ENCODE measurements around the gene MYO16.

Gene MYO16

DNA sequence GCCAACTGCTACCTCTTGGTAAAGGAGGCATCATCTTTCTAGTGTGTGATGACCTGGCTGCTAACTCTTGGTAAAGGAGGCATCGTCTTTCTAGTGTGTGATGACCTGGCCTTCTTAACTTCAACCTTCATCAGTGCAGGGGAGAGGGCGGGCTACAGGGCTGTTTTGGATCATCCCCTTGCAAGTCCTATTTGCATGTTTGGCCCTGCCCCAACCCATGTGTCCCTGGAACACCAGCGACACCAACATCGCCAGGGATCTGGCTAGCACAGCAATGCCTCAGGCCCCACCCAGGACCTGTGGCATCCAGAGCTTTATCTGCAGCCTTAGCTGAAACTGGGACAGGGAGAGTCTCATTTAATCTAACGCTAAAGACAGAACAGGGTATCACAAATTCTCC is 492.4 kb downstream of the MYO16 start:
- no peak for DNase-seq (ENCODE audit: low read depth in 2 of 2)

DNA sequence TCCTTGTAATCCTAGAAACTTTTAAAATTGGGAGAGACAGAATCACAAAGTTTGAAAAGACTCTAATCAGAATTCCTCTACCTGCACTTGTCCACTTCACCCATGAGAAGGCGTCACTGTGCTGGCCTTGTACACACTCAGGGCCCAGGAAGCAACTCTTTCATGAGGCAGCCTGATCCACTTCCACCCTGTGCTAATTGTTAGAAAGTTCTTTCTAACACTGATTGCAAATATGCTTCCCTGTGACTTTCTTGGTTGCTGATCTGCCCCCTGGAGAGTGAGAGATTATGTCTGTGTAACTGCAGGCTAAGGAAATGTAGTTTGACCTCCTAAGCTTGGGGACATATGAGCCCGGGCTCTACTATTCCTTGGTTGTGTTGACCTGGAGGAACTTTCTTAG is 494.6 kb downstream of the MYO16 start:
- no peak for DNase-seq (ENCODE audit: low read depth in 2 of 2)

DNA sequence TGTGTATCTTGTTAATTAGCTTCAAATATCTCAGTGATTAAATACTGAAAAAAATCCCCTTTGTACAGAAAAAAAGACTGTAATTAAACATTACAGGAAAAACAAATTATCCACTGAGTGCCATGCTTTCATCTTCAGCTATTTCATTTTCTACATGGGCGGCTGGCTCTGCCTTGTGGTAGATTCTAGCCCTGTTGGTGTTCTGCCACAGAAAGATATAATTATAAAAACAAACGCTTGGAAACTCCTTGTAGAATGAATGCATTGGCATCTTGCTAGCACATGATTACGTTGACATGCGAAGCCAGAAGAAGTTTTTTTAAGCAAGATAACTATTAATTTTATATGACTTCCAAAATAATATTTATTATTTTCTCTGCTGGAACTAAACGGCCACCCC is 496.8 kb downstream of the MYO16 start:
- no peak for DNase-seq (ENCODE audit: low read depth in 2 of 2)

DNA sequence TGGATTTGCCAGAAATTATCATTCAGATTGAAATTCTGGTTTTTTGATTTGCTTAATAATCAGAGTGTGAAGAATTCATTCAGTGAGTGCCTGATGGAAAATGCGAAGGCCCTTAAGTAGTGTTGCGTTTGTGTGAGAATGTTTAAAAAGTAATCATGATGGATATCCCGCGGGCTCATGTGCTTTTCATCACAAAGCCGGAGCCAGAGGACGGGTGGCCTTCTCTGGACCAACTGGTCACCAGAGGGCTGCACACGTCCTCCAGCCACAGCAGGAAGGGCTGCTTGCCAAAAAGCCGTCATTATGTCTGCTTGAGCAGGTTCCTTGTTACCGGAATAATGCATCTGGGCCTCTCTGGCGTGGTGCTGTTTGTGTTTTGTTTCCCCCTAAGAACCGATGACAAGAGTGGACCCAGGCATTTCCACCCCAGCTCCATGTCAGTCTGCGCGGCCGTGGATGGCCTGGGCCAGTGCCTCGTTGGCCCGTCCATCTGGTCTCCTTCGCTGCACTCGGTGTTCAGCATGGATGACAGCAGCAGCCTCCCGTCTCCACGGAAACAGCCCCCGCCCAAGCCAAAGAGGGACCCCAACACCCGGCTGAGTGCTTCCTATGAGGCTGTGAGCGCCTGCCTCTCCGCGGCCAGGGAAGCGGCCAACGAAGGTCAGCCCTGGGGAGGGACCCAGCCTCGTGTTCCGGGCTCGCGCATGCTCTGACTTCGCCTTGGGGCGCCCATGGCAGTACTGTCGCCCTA is 497.7 kb downstream of the MYO16 start:
- DNase-seq (ENCODE audit: low read depth in 2 of 2) = no peak

- DNase-seq (ENCODE audit: low read depth in 2 of 2) = no peak
These were observed 498.7 kb downstream of the MYO16 start for GRCh38 chr13:109128121-109128520.

- DNase-seq (ENCODE audit: low read depth in 2 of 2) = no peak
These were observed 500.9 kb downstream of the MYO16 start for GRCh38 chr13:109130093-109130835.

DNA sequence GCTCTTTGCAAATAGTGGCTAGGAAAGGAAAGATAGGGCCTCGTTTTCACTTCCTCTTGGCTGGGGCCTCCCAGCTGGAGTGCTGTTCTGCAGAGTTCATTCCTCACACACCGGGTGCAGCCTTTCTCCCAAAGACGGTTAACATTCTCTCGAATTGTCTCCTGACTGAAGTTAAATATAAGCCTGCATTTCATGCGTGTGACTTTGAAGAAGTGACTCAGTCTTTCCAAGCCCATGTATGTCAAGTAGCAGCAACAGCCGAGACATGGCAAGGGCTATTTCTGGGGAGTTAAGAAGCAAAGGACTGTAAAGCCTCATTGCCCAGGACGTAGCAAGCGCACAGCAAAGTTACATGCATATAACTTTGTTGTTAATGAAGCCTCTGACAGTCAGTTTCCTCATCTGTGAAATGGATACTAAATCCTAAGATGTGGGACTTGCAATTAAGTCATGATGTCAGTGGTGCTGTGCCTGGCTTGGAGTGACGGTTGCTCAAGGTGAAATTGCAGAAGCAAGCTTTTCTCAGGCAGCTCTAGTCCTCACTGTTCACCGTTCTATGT is 502.4 kb downstream of the MYO16 start:
- no peak for DNase-seq (ENCODE audit: low read depth in 2 of 2)

GRCh38 chr13:109135018-109135417 is 505.6 kb downstream of the MYO16 start:
- no peak for DNase-seq (ENCODE audit: low read depth in 2 of 2)

GRCh38 chr13:109136873-109137272 is 507.5 kb downstream of the MYO16 start:
- DNase-seq (ENCODE audit: low read depth in 2 of 2) = no peak

GRCh38 chr13:109139346-109139745 is 509.9 kb downstream of the MYO16 start:
- no peak for DNase-seq (ENCODE audit: low read depth in 2 of 2)

GRCh38 chr13:109140054-109140453 is 510.6 kb downstream of the MYO16 start:
- no peak for DNase-seq (ENCODE audit: low read depth in 2 of 2)

- no peak for DNase-seq (ENCODE audit: low read depth in 2 of 2)
These were observed 511.3 kb downstream of the MYO16 start for GRCh38 chr13:109140479-109141349.

GRCh38 chr13:109141706-109142105 is 512.3 kb downstream of the MYO16 start:
- no peak for DNase-seq (ENCODE audit: low read depth in 2 of 2)

GRCh38 chr13:109144693-109145437 is 515.5 kb downstream of the MYO16 start:
- DNase-seq (ENCODE audit: low read depth in 2 of 2) = no peak

DNA sequence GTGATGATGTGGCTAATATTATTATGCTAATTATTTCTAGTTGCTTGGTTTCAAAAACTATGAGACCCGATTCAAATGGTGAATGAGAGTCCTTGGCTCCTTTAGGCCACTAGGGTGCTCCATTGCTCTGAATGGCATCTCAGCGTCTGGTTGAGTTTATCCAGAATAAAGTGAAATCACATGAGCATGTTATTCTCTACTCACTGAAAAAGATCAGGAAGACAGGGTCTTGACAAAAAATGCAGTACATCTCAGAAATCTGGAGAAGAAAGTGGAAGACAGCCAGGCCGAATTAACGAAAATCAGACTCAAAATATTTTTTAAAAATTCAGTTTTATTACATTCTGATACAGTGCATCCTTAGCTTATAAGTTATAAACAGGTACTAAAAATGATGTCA is 516.2 kb downstream of the MYO16 start:
- DNase-seq (ENCODE audit: low read depth in 2 of 2) = peak; percentile 42 to 49

- no peak for DNase-seq (ENCODE audit: low read depth in 2 of 2)
These were observed 517.0 kb downstream of the MYO16 start for GRCh38 chr13:109146393-109146792.

- peak; percentile 71 to 79 for DNase-seq (ENCODE audit: low read depth in 2 of 2)
These were observed 517.7 kb downstream of the MYO16 start for GRCh38 chr13:109146912-109147647.

GRCh38 chr13:109148243-109148642 is 518.8 kb downstream of the MYO16 start:
- peak in 1 of 2 experiments; percentile 39 for DNase-seq (ENCODE audit: low read depth in 2 of 2)

DNA sequence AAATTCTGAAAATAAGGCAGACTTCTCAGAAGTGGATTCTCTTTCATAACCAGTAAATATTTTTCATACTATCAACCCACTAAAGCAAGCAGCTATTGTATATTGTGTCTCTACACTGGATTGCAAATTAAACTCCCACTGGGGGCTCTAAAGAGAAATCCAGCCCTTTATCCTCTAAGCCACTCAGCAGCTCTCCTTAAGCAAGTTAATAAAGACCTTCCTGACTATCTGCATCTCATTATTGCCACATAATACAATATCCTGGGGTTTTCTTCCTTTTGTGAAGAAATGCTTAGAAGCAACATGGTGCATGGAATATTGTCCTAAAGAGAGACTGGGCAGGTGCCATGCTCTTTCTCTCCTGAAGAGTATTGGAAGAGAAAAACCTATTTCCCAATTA is 521.3 kb downstream of the MYO16 start:
- no peak for DNase-seq (ENCODE audit: low read depth in 2 of 2)

DNA sequence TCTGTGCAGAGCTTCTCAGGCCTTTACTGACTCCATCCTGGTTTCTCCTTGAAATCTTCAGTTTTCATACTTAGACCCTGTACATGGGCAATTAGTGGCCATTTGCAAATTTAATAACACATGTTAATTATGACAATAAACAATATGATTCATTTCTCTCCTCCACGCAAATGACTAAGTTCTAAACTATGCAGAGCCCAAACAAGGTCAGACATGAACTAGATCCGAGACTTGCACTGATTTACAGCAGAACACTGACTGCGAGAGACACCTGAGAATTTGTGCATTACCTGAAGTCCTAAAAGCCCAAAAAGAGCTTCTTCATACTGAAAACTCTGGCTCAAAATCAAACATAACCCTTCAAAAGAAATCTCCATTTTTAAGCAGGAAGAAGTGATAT is 521.8 kb downstream of the MYO16 start:
- DNase-seq (ENCODE audit: low read depth in 2 of 2) = no peak

GRCh38 chr13:109151696-109152095 is 522.3 kb downstream of the MYO16 start:
- DNase-seq (ENCODE audit: low read depth in 2 of 2) = no peak

All from fibroblast of skin of left biceps (primary cell).